CD4-positive, alpha-beta memory T cell (primary cell): ENCODE measurements around the gene EPS8. TPM values are rescaled to one million over a fixed set of nuclear protein-coding genes. Genes with fewer than 3 reads are reported as not detected.
"Not testable (repeated sequence)": the region's sequence is repeated elsewhere in the genome, so short reads cannot be mapped to it uniquely, and the experiment has no call there.

Experiments
- CTCF ChIA-PET: fragments of 350-600 bp; sonication (Branson Sonifier 250); formaldehyde crosslinking; loops from one replicate; lab custom pipeline; 2021; ENCODE audit warnings: inconsistent platforms; ENCODE audit not compliant: partially characterized antibody; lab: Charles Lee
- POLR2A ChIA-PET: fragments of 350-600 bp; sonication (Branson Sonifier 250); formaldehyde crosslinking; loops from one replicate; lab custom pipeline; 2021; ENCODE audit not compliant: partially characterized antibody; lab: Charles Lee
- DNase-seq, 5 donors: peaks; one replicate each; pipeline versions ENCODE4 v3.0.0 to v3.0.0-alpha.2; 2020 to 2022; ENCODE audit warnings: mixed read lengths in 1 of 5
- H3K27ac ChIP-seq: one replicate; pipeline ENCODE4 v1.7.0; 2013; ENCODE audit warnings: low read depth, low read length
- H3K27me3 ChIP-seq: 2 replicates; pipeline ENCODE4 v1.7.0; 2013; ENCODE audit warnings: mild to moderate bottlenecking, low read length, moderate library complexity; ENCODE audit not compliant: insufficient read depth
- H3K36me3 ChIP-seq: 2 replicates; pipeline ENCODE4 v1.7.0; 2013; ENCODE audit warnings: mild to moderate bottlenecking, low read length, moderate library complexity; ENCODE audit not compliant: insufficient read depth
- H3K4me1 ChIP-seq: 2 replicates; pipeline ENCODE4 v1.7.0; 2013; ENCODE audit warnings: mild to moderate bottlenecking, low read length, moderate library complexity; ENCODE audit not compliant: insufficient read depth
- H3K4me3 ChIP-seq, 2 donors: one replicate each; pipeline ENCODE4 v1.7.0; 2013; ENCODE audit warnings: low read length in 2 of 2, mild to moderate bottlenecking in 1 of 2
- H3K9me3 ChIP-seq, 2 donors: one replicate each; pipeline ENCODE4 v1.7.0; 2013; ENCODE audit warnings: low read length in 2 of 2, control low read depth in 1 of 2; ENCODE audit not compliant: control insufficient read depth in 1 of 2
- H3K27ac Mint-ChIP-seq, 7 donors: one replicate each; pipeline ENCODE4 v1.8.0; 2020 to 2021; ENCODE audit warnings: mixed read lengths in 7 of 7, mild to moderate bottlenecking in 6 of 7, inconsistent platforms in 3 of 7, moderate library complexity in 3 of 7
- H3K27me3 Mint-ChIP-seq, 2 donors: one replicate each; pipeline ENCODE4 v1.8.0; 2020 to 2021; ENCODE audit warnings: mixed read lengths in 2 of 2
- H3K36me3 Mint-ChIP-seq, 2 donors: one replicate each; pipeline ENCODE4 v1.8.0; 2020 to 2021; ENCODE audit warnings: mixed read lengths in 2 of 2, inconsistent platforms in 1 of 2, mild to moderate bottlenecking in 1 of 2
- H3K4me1 Mint-ChIP-seq, 4 donors: one replicate each; pipeline ENCODE4 v1.8.0; 2020 to 2021; ENCODE audit warnings: mixed read lengths in 4 of 4, mild to moderate bottlenecking in 1 of 4
- H3K4me3 Mint-ChIP-seq, 8 donors: one replicate each; pipeline ENCODE4 v1.8.0; 2020 to 2021; ENCODE audit warnings: mixed read lengths in 8 of 8, mild to moderate bottlenecking in 7 of 8, moderate library complexity in 6 of 8, inconsistent platforms in 3 of 8
- H3K9me3 Mint-ChIP-seq, 8 donors: one replicate each; pipeline ENCODE4 v1.8.0; 2020 to 2021; ENCODE audit warnings: mixed read lengths in 8 of 8, mild to moderate bottlenecking in 5 of 8, inconsistent platforms in 3 of 8, moderate library complexity in 1 of 8
- intact Hi-C: fragments of 100-400 bp; cut with micrococcal nuclease; formaldehyde crosslinking; loops from one replicate; pipeline ENCODE4 v1.15.1; 2023
- polyA plus RNA-seq, 2 donors: library from polyadenylated mRNA; unstranded; fragments of 300-500 nt; fragmentation: Illumina TruSeq; gene quantifications; one replicate each; pipeline ENCODE4 v1.2.3, GENCODE V29; 2021
- total RNA-seq, 2 experiments: library from RNA; stranded (reverse); gene quantifications; one replicate each; pipeline ENCODE4 v1.2.3, GENCODE V29; 2021

EPS8 gene
- total and polyA plus RNA-seq, 4 experiments from 2014 or later: 2.6 to 4.0 (median 3.6) TPM

- Histone ChIP-seq H3K4me1 (no peaks in the 10 kb centered on the region), H3K36me3 (no peaks in the 10 kb centered on the region), H3K27me3 (no peaks in the 10 kb centered on the region), H3K4me3 (no peak overlapping the region), H3K27ac (no peak overlapping the region), H3K9me3 (no peaks in the 10 kb centered on the region)
- no peaks in the 10 kb centered on the region for H3K36me3 Mint-ChIP-seq
- no peak overlapping the region for H3K27ac Mint-ChIP-seq
- DNase-seq: peak in 3 of 5 donors; percentile 9 to 26 (median 14)
- no peak overlapping the region for H3K4me3 Mint-ChIP-seq
- intact Hi-C loops: loop anchor here (1.0 to 5.0 kb wide), 3 partner anchors 84 to 180 kb away; no protein-coding TSS in a partner anchor
- H3K4me1 Mint-ChIP-seq: peaks cover 0 to 4% (median 1%) of the 10 kb centered on the region in 4 donors
- CTCF ChIA-PET: interaction anchor here (0.8 to 3.6 kb wide), 5 partner anchors 16 to 182 kb away, joined by 3 to 35 read pairs (median 4); partner anchors contain the start of gene EPS8
- POLR2A ChIA-PET: no interaction called here
- H3K9me3 Mint-ChIP-seq: no peaks in the 10 kb centered on the region
- peaks cover 3 to 8% of the 10 kb centered on the region in 2 donors for H3K27me3 Mint-ChIP-seq
Measured at GRCh38 chr12:15772405-15773018, 16.7 kb downstream of the EPS8 start.

- H3K4me1 Mint-ChIP-seq: peaks cover 0 to 4% (median 1%) of the 10 kb centered on the region in 4 donors
- intact Hi-C loops: loop anchor here (5.0 kb wide), 1 partner anchor 178 kb away; no protein-coding TSS in a partner anchor
- Histone ChIP-seq H3K9me3 (no peaks in the 10 kb centered on the region), H3K36me3 (no peaks in the 10 kb centered on the region), H3K27me3 (no peaks in the 10 kb centered on the region), H3K4me3 (no peak overlapping the region), H3K4me1 (no peaks in the 10 kb centered on the region), H3K27ac (no peak overlapping the region)
- H3K9me3 Mint-ChIP-seq: no peaks in the 10 kb centered on the region
- no peaks in the 10 kb centered on the region for H3K27me3 Mint-ChIP-seq
- CTCF ChIA-PET: interaction anchor here (0.8 to 3.6 kb wide), 6 partner anchors 19 to 238 kb away, joined by 3 to 35 read pairs (median 3); no protein-coding TSS in a partner anchor
- H3K4me3 Mint-ChIP-seq: no peak overlapping the region
- POLR2A ChIA-PET: no interaction called here
- DNase-seq: no peak
- H3K36me3 Mint-ChIP-seq: no peaks in the 10 kb centered on the region
- no peak overlapping the region for H3K27ac Mint-ChIP-seq
Measured at GRCh38 chr12:15770581-15770980, 18.6 kb downstream of the EPS8 start.

GRCh38 chr12:15770021-15770420 lies 19.2 kb downstream of the EPS8 start:
- H3K9me3 Mint-ChIP-seq: no peaks in the 10 kb centered on the region
- intact Hi-C loops: loop anchor here (5.0 kb wide), 1 partner anchor 178 kb away; no protein-coding TSS in a partner anchor

GRCh38 chr12:15769586-15769985 lies 19.6 kb downstream of the EPS8 start:
- H3K36me3 ChIP-seq: no peaks in the 10 kb centered on the region
- no peaks in the 10 kb centered on the region for H3K9me3 ChIP-seq
- H3K4me1 Mint-ChIP-seq: peaks cover 0 to 4% (median 1%) of the 10 kb centered on the region in 4 donors
- H3K27ac Mint-ChIP-seq: peak overlapping the region in 1 of 7 donors; percentile 43
- no peaks in the 10 kb centered on the region for H3K36me3 Mint-ChIP-seq
- H3K27me3 Mint-ChIP-seq: no peaks in the 10 kb centered on the region
- H3K9me3 Mint-ChIP-seq: no peaks in the 10 kb centered on the region
- no peaks in the 10 kb centered on the region for H3K27me3 ChIP-seq
- no peaks in the 10 kb centered on the region for H3K4me1 ChIP-seq
- no peak for DNase-seq
- ChIA-PET POLR2A (no interaction called here), CTCF (interaction anchor here (0.8 to 1.5 kb wide), 4 partner anchors 31 to 237 kb away, joined by 3 to 4 read pairs (median 3); no protein-coding TSS in a partner anchor)
- no peak overlapping the region for H3K4me3 Mint-ChIP-seq
- no peak overlapping the region for H3K4me3 ChIP-seq
- intact Hi-C loops: no loop called here
- no peak overlapping the region for H3K27ac ChIP-seq

More at GRCh38 chr12:15770021-15770420, 19.2 kb downstream of the EPS8 start:
- ChIA-PET POLR2A (no interaction called here), CTCF (interaction anchor here (0.8 to 3.6 kb wide), 6 partner anchors 19 to 238 kb away, joined by 3 to 35 read pairs (median 3); no protein-coding TSS in a partner anchor)
- DNase-seq: no peak
- H3K27ac Mint-ChIP-seq: no peak overlapping the region
- H3K4me1 ChIP-seq: no peaks in the 10 kb centered on the region
- H3K36me3 Mint-ChIP-seq: no peaks in the 10 kb centered on the region
- no peaks in the 10 kb centered on the region for H3K27me3 ChIP-seq
- no peak overlapping the region for H3K27ac ChIP-seq
- H3K27me3 Mint-ChIP-seq: no peaks in the 10 kb centered on the region
- no peaks in the 10 kb centered on the region for H3K36me3 ChIP-seq
- H3K4me1 Mint-ChIP-seq: peaks cover 0 to 4% (median 1%) of the 10 kb centered on the region in 4 donors
- no peak overlapping the region for H3K4me3 ChIP-seq
- H3K4me3 Mint-ChIP-seq: no peak overlapping the region
- H3K9me3 ChIP-seq: no peaks in the 10 kb centered on the region

GRCh38 chr12:15767301-15767700 lies 21.9 kb downstream of the EPS8 start:
- Mint-ChIP-seq H3K27me3 (peaks cover 0 to 1% of the 10 kb centered on the region in 2 donors), H3K36me3 (no peaks in the 10 kb centered on the region), H3K27ac (no peak overlapping the region), H3K9me3 (no peaks in the 10 kb centered on the region), H3K4me3 (no peak overlapping the region), H3K4me1 (peaks cover 0 to 4% (median under 1%) of the 10 kb centered on the region in 4 donors)
- H3K27me3 ChIP-seq: no peaks in the 10 kb centered on the region
- no peak overlapping the region for H3K4me3 ChIP-seq
- H3K36me3 ChIP-seq: no peaks in the 10 kb centered on the region
- no peaks in the 10 kb centered on the region for H3K9me3 ChIP-seq
- no peaks in the 10 kb centered on the region for H3K4me1 ChIP-seq
- POLR2A ChIA-PET: no interaction called here
- no peak for DNase-seq
- intact Hi-C loops: no loop called here
- no peak overlapping the region for H3K27ac ChIP-seq
- CTCF ChIA-PET: no interaction called here

GRCh38 chr12:15763328-15763727 lies 25.9 kb downstream of the EPS8 start:
- no peak overlapping the region for H3K4me3 Mint-ChIP-seq
- H3K36me3 ChIP-seq: no peaks in the 10 kb centered on the region
- H3K9me3 Mint-ChIP-seq: peaks cover 0 to 2% (median 0%) of the 10 kb centered on the region in 8 donors
- DNase-seq: no peak
- no peaks in the 10 kb centered on the region for H3K9me3 ChIP-seq
- ChIA-PET CTCF (no interaction called here), POLR2A (no interaction called here)
- H3K27ac ChIP-seq: no peak overlapping the region
- intact Hi-C loops: no loop called here
- peaks cover 3 to 11% of the 10 kb centered on the region in 2 donors for H3K27me3 Mint-ChIP-seq
- no peak overlapping the region for H3K4me3 ChIP-seq
- no peaks in the 10 kb centered on the region for H3K27me3 ChIP-seq
- no peaks in the 10 kb centered on the region for H3K4me1 ChIP-seq
- H3K27ac Mint-ChIP-seq: no peak overlapping the region
- peaks cover 0 to 3% (median under 1%) of the 10 kb centered on the region in 4 donors for H3K4me1 Mint-ChIP-seq
- H3K36me3 Mint-ChIP-seq: no peaks in the 10 kb centered on the region

GRCh38 chr12:15762162-15762561 lies 27.0 kb downstream of the EPS8 start:
- H3K4me3 Mint-ChIP-seq, H3K4me3 ChIP-seq, H3K27ac ChIP-seq, DNase-seq, H3K36me3 Mint-ChIP-seq, H3K27me3 ChIP-seq, H3K36me3 ChIP-seq, H3K4me1 ChIP-seq, intact Hi-C loops, POLR2A ChIA-PET, H3K27ac Mint-ChIP-seq, CTCF ChIA-PET, H3K9me3 ChIP-seq, H3K9me3 Mint-ChIP-seq, H3K4me1 Mint-ChIP-seq: not testable (repeated sequence)
- H3K27me3 Mint-ChIP-seq: peaks cover 3 to 11% of the 10 kb centered on the region in 2 donors
